Neuron (in vitro differentiated cells): ENCODE data around the gene TRIP6.
"Not testable (repeated sequence)": the region's sequence is repeated elsewhere in the genome, so short reads cannot be mapped to it uniquely, and the experiment has no call there.

Experiments
- H2AFZ ChIP-seq: one replicate; pipeline ENCODE4 v1.6.1; 2013; ENCODE audit warnings: low read depth, mild to moderate bottlenecking, inconsistent platforms, low read length, moderate library complexity
- H3K27me3 ChIP-seq: one replicate; pipeline ENCODE4 v1.6.1; 2013; ENCODE audit warnings: low read length; ENCODE audit not compliant: insufficient read depth
- H3K36me3 ChIP-seq: one replicate; pipeline ENCODE4 v1.6.1; 2013; ENCODE audit warnings: low read length; ENCODE audit not compliant: insufficient read depth
- H3K4me1 ChIP-seq: one replicate; pipeline ENCODE4 v1.6.1; 2013; ENCODE audit warnings: low read length; ENCODE audit not compliant: insufficient read depth
- H3K4me3 ChIP-seq: 2 replicates; pipeline ENCODE4 v1.5.1; 2013; ENCODE audit warnings: mild to moderate bottlenecking, low read length, moderate library complexity
- H3K9me3 ChIP-seq: one replicate; pipeline ENCODE4 v1.6.1; 2013; ENCODE audit warnings: low read length

TRIP6 gene

DNA sequence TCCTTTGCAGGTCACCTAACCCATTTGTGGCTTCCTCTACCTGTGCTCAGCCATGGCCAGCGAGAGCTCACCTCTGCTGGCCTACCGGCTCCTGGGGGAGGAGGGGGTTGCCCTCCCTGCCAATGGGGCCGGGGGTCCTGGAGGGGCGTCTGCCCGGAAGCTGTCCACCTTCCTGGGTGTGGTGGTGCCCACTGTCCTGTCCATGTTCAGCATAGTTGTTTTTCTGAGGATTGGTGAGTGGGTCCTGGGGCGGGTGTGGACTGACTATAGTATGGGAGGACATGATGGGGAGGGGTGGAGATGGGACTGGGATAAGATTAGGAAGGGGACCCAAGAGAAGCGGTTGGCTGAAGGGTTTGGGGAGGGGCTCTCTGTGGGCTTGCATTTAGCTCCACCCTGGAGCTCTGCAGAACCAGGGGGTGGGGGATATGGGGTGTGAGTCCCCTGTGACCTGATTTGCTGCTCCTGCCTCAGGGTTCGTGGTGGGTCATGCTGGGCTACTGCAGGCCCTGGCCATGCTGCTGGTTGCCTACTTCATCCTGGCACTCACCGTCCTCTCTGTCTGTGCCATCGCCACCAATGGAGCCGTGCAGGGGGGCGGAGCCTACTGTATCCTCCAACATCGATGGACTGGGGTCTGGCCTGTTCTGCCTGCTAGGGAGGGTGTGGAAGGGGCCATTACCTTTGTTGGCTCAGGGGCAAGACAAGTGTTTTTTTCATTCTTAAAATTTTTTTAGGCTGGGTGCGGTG, 12.9 kb upstream of the TRIP6 start:
- Histone ChIP-seq H3K9me3 (no peaks in the 10 kb centered on the region), H3K27me3 (no peaks in the 10 kb centered on the region), H2AFZ (no peak overlapping the region), H3K4me3 (no peak overlapping the region), H3K36me3 (no peaks in the 10 kb centered on the region), H3K4me1 (peaks cover 6% of the 10 kb centered on the region)

- H2AFZ ChIP-seq, H3K9me3 ChIP-seq, H3K27me3 ChIP-seq, H3K4me1 ChIP-seq, H3K36me3 ChIP-seq, H3K4me3 ChIP-seq: not testable (repeated sequence)
Observed at GRCh38 chr7:100854899-100855298, 12.3 kb upstream of the TRIP6 start.

- peaks cover 4% of the 10 kb centered on the region for H3K36me3 ChIP-seq
- no peaks in the 10 kb centered on the region for H3K27me3 ChIP-seq
- H2AFZ ChIP-seq = no peak overlapping the region
- H3K4me1 ChIP-seq = peaks cover 6% of the 10 kb centered on the region
- no peaks in the 10 kb centered on the region for H3K9me3 ChIP-seq
- no peak overlapping the region for H3K4me3 ChIP-seq
Observed at GRCh38 chr7:100855515-100855914, 11.7 kb upstream of the TRIP6 start.

GRCh38 chr7:100856871-100857282, 10.3 kb upstream of the TRIP6 start:
- H3K27me3 ChIP-seq = no peaks in the 10 kb centered on the region
- H3K4me1 ChIP-seq = peaks cover 6% of the 10 kb centered on the region
- H2AFZ ChIP-seq = no peak overlapping the region
- no peak overlapping the region for H3K4me3 ChIP-seq
- H3K9me3 ChIP-seq = no peaks in the 10 kb centered on the region
- peaks cover 12% of the 10 kb centered on the region for H3K36me3 ChIP-seq

GRCh38 chr7:100859856-100860255, 7.3 kb upstream of the TRIP6 start:
- Histone ChIP-seq H3K9me3 (no peaks in the 10 kb centered on the region), H3K4me3 (no peak overlapping the region), H2AFZ (no peak overlapping the region), H3K4me1 (no peaks in the 10 kb centered on the region), H3K36me3 (peaks cover 15% of the 10 kb centered on the region), H3K27me3 (no peaks in the 10 kb centered on the region)

DNA sequence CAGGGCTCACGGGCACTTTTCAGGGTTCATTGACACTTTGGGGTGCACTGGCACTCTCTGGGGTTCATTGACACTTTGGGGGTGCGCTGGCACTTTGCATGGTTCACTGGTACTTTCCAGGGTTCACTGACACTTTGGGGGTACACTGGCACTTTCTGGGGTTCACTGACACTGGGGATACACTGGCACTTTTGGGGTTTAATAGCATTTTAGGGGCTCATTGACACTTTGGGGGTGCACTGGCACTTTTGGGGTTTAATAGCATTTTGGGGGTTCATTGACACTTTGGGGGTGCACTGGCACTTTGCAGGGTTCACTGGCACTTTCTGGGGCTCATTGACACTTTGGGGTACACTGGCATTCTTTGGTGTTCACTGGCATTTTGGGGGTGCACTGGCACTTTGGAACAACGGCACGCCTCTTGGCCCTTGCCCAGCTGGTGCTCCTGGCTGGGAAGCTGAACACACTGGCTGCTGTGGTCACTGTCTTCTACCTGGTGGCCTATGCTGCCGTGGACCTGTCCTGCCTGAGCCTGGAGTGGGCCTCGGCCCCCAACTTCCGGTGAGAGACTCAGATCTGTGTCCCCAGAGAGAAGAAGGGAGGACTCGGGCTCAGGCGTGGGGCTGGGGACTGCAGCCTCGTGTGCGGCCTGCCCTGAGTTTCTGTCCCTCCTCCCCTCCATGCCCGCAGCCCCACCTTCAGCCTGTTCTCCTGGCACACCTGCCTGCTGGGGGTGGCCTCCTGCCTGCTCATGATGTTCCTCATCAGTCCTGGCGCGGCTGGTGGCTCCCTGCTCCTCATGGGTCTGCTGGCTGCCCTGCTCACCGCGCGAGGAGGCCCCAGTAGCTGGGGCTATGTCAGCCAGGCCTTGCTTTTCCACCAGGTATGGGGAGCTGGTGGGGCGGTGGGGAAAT, 6.2 kb upstream of the TRIP6 start:
- H3K27me3 ChIP-seq = no peaks in the 10 kb centered on the region
- H2AFZ ChIP-seq = no peak overlapping the region
- no peaks in the 10 kb centered on the region for H3K4me1 ChIP-seq
- H3K4me3 ChIP-seq = no peak overlapping the region
- no peaks in the 10 kb centered on the region for H3K9me3 ChIP-seq
- H3K36me3 ChIP-seq = peaks cover 15% of the 10 kb centered on the region

DNA sequence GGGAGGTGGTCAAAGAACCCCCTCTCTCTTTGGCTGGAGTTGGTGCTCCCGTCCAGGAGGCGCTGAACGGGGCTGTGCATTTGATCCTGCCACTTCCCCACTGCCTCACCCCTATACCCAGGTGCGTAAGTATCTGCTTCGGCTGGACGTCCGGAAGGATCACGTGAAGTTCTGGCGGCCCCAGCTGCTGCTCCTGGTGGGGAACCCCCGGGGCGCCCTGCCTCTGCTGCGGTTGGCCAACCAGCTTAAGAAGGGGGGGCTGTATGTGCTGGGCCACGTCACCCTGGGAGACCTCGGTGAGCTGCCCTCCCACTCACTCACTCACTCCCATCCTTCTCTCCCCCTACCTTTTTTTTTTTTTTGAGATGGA, 5.6 kb upstream of the TRIP6 start:
- H3K27me3 ChIP-seq = no peaks in the 10 kb centered on the region
- no peak overlapping the region for H2AFZ ChIP-seq
- no peak overlapping the region for H3K4me3 ChIP-seq
- peaks cover 15% of the 10 kb centered on the region for H3K36me3 ChIP-seq
- H3K9me3 ChIP-seq = no peaks in the 10 kb centered on the region
- H3K4me1 ChIP-seq = peaks cover 3% of the 10 kb centered on the region

- Histone ChIP-seq H3K4me3 (no peak overlapping the region), H2AFZ (no peak overlapping the region), H3K36me3 (peaks cover 15% of the 10 kb centered on the region), H3K27me3 (no peaks in the 10 kb centered on the region), H3K9me3 (no peaks in the 10 kb centered on the region), H3K4me1 (peaks cover 13% of the 10 kb centered on the region)
Observed at GRCh38 chr7:100863406-100863950, 3.7 kb upstream of the TRIP6 start.

- peaks cover 15% of the 10 kb centered on the region for H3K36me3 ChIP-seq
- no peak overlapping the region for H3K4me3 ChIP-seq
- peaks cover 13% of the 10 kb centered on the region for H3K4me1 ChIP-seq
- H3K9me3 ChIP-seq = no peaks in the 10 kb centered on the region
- no peaks in the 10 kb centered on the region for H3K27me3 ChIP-seq
- no peak overlapping the region for H2AFZ ChIP-seq
Observed at GRCh38 chr7:100864263-100864845, 2.8 kb upstream of the TRIP6 start.

- Histone ChIP-seq H3K36me3 (peaks cover 13% of the 10 kb centered on the region), H3K4me1 (peaks cover 13% of the 10 kb centered on the region), H2AFZ (no peak overlapping the region), H3K27me3 (no peaks in the 10 kb centered on the region), H3K9me3 (no peaks in the 10 kb centered on the region), H3K4me3 (no peak overlapping the region)
Observed at GRCh38 chr7:100865372-100865911, 1.7 kb upstream of the TRIP6 start.

DNA sequence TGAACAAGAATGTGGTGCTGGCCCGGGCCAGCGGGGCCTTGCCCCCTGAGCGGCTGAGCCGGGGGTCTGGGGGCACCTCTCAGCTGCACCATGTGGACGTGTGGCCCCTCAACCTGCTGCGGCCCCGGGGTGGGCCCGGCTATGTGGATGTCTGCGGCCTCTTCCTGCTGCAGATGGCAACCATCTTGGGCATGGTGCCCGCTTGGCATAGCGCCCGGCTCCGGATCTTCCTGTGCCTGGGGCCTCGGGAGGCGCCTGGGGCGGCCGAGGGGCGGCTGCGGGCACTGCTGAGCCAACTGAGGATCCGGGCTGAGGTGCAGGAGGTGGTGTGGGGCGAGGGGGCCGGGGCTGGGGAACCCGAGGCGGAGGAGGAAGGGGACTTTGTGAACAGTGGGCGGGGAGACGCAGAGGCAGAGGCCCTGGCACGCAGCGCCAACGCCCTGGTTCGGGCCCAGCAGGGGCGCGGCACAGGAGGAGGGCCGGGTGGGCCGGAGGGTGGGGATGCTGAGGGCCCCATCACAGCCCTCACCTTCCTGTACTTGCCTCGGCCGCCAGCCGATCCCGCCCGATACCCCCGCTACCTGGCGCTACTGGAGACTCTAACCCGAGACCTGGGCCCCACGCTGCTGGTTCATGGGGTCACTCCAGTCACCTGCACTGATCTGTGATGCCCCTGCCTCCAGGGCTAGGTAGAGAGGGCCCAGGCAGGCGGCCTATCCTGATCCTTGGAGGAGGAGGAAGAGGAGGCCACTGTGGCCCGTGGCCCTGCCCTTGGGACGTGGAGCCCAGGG, 1.1 kb upstream of the TRIP6 start:
- Histone ChIP-seq H3K4me3 (peak overlapping the region; percentile 79), H3K9me3 (no peaks in the 10 kb centered on the region), H3K27me3 (no peaks in the 10 kb centered on the region), H3K4me1 (peaks cover 13% of the 10 kb centered on the region), H3K36me3 (peaks cover 11% of the 10 kb centered on the region), H2AFZ (no peak overlapping the region)

DNA sequence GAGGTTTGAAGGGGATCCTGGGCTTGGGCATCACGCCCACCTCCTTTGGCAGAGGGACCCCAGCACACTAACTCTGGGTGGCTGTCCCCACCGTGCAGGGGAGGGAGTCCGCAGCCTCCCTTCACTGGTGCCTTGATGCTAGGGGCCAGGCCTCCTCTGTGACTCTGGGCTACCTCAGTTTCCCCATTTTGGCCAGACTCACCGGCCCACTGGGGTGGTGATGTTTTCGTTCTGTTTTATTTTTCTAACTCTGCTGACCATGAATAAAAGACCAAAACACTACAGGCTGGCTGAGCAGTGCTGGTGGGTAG, 503 bp upstream of the TRIP6 start:
- Histone ChIP-seq H3K36me3 (peaks cover 9% of the 10 kb centered on the region), H2AFZ (peak overlapping the region; percentile 85), H3K27me3 (no peaks in the 10 kb centered on the region), H3K4me1 (peaks cover 13% of the 10 kb centered on the region), H3K4me3 (peak overlapping the region; percentile 79), H3K9me3 (no peaks in the 10 kb centered on the region)
